Measurements from ENCODE around the gene VTN. TPM values are rescaled to one million over a fixed set of nuclear protein-coding genes. Genes with fewer than 3 reads are reported as not detected.

Gene VTN
- total RNA-seq, 1 donor from 2014 or later, result 2.7 TPM

DNA sequence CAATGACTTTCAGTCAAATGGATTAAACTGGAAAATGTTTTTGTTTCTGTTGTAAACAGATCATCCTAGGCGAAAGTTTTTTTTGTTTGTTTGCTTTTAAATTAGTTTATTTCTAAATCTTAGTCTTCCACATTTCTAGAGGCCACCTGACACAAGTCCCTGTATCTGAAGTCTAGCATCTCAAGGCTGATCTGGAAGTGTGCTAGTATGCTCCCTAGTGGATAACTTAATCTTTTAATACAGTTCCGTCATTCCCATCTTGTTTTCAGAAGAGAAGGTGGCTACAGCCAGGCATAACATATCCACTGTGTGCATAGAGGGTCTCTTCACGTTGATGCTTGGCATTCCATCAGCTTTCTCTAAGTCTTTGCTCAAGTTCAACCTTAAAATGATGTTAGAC, 42.4 kb downstream of the VTN start:
- Histone ChIP-seq H3K9me3 (no peaks in the 10 kb centered on the region), H3K36me3 (peaks cover 0 to 36% of the 10 kb centered on the region in 2 donors), H3K27ac (no peak overlapping the region), H3K27me3 (no peaks in the 10 kb centered on the region), H3K4me3 (no peak overlapping the region), H3K4me1 (no peaks in the 10 kb centered on the region)
- intact Hi-C loops (cut with DNase I), result no loop called here
- TF ChIP-seq POLR2A (IDR thresholded peaks at IDR 0.05) (no peak), POLR2AphosphoS5 (IDR thresholded peaks at IDR 0.05; ENCODE audit: insufficient read depth in 1 of 2, low read depth in 1 of 2) (no peak)
- DNase-seq (ENCODE audit: extremely low spot score in 2 of 2), result peak in 1 of 2 donors; percentile 8

DNA sequence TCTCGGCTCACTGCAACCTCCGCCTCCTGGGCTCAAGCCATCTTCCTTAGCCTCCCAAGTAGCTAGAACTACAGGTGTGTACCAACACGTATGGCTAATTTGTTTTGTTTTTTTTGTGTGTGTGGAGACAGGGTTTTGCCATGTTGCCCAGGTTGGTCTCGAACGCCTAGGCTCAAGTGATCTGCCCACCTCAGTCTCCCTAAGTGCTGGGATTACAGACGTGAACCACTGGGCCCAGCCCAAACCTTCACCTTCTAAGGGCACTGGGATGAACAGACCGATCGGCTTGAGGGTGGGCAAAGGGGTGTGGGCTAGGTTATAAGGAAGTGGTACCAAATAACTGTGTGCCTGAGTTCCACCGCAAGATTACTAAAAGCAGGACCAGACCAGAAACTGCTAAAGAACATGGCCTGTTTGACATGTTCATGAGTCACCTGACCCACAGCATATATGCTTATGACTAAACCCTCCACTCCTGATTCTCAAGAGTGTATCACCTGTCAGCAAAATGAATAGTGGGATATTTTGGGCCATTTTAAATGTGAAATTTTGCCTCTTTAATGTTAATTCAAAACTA, 43.0 kb downstream of the VTN start:
- intact Hi-C loops (cut with DNase I), result no loop called here
- H3K36me3 ChIP-seq, result peaks cover 0 to 36% of the 10 kb centered on the region in 2 donors
- no peak for TF ChIP-seq POLR2A (IDR thresholded peaks at IDR 0.05)
- TF ChIP-seq, protein P1, sequence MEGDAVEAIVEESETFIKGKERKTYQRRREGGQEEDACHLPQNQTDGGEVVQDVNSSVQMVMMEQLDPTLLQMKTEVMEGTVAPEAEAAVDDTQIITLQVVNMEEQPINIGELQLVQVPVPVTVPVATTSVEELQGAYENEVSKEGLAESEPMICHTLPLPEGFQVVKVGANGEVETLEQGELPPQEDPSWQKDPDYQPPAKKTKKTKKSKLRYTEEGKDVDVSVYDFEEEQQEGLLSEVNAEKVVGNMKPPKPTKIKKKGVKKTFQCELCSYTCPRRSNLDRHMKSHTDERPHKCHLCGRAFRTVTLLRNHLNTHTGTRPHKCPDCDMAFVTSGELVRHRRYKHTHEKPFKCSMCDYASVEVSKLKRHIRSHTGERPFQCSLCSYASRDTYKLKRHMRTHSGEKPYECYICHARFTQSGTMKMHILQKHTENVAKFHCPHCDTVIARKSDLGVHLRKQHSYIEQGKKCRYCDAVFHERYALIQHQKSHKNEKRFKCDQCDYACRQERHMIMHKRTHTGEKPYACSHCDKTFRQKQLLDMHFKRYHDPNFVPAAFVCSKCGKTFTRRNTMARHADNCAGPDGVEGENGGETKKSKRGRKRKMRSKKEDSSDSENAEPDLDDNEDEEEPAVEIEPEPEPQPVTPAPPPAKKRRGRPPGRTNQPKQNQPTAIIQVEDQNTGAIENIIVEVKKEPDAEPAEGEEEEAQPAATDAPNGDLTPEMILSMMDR (IDR thresholded peaks at IDR 0.05), result no peak
- TF ChIP-seq POLR2AphosphoS5 (IDR thresholded peaks at IDR 0.05; ENCODE audit: insufficient read depth in 1 of 2, low read depth in 1 of 2), result peak in 1 of 2 donors; percentile 17
- no peaks in the 10 kb centered on the region for H3K9me3 ChIP-seq
- H3K4me3 ChIP-seq, result no peak overlapping the region
- no peaks in the 10 kb centered on the region for H3K27me3 ChIP-seq
- peak; percentile 40 to 46 for DNase-seq (ENCODE audit: extremely low spot score in 2 of 2)
- H3K4me1 ChIP-seq, result no peaks in the 10 kb centered on the region
- no peak overlapping the region for H3K27ac ChIP-seq

DNA sequence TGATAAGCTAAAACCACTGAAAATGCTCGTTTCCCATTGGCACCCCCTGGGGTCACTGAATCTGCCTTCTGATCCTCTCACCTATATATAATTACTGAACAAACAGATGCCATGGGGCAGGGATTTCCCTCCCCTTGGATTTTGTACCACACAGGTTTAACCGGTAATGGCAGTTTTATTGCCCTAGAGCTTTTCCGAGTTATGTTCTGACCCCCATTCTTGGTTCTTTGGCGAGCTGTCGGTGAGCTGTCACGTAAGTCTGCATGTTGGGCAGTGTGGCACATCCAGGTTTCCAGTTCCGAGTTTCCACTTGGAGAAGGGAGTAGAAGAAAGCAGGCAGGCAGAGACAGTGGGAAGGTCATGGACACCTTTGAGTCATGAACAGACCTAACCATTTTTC, 44.0 kb downstream of the VTN start:
- Histone ChIP-seq H3K4me1 (no peaks in the 10 kb centered on the region), H3K4me3 (no peak overlapping the region), H3K27me3 (no peaks in the 10 kb centered on the region), H3K36me3 (peaks cover 0 to 27% of the 10 kb centered on the region in 2 donors), H3K9me3 (no peaks in the 10 kb centered on the region), H3K27ac (no peak overlapping the region)
- peak; percentile 28 to 49 for DNase-seq (ENCODE audit: extremely low spot score in 2 of 2)
- TF ChIP-seq, protein P1 (IDR thresholded peaks at IDR 0.05), result no peak
- TF ChIP-seq POLR2A (IDR thresholded peaks at IDR 0.05), result no peak
- TF ChIP-seq POLR2AphosphoS5 (IDR thresholded peaks at IDR 0.05; ENCODE audit: insufficient read depth in 1 of 2, low read depth in 1 of 2), result no peak
- intact Hi-C loops (cut with DNase I), result no loop called here

DNA sequence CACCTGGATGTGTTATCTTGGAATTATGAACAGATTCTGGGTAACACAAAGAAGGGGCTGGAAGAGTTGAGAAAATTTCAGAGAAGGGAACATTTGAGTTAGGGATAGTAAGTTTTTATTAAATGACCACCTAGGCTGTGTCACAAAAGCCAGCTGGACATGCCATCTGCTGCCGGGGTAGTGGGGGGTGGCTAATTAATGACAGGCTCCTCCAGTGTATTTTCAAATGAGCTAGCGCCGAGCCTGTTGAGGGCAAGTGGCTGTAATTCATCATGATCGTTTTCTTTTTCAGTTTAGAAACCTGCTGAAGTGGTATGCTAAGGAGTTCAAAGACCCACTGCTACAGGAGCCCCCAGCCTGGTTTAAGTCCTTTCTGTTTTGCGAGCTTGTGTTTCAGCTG, 44.9 kb downstream of the VTN start:
- H3K9me3 ChIP-seq, result no peaks in the 10 kb centered on the region
- intact Hi-C loops (cut with DNase I), result no loop called here
- peaks cover 1% of the 10 kb centered on the region for H3K4me1 ChIP-seq
- peak in 1 of 2 donors; percentile 42 for DNase-seq (ENCODE audit: extremely low spot score in 2 of 2)
- no peak overlapping the region for H3K27ac ChIP-seq
- no peaks in the 10 kb centered on the region for H3K27me3 ChIP-seq
- peaks cover 0 to 20% of the 10 kb centered on the region in 2 donors for H3K36me3 ChIP-seq
- H3K4me3 ChIP-seq, result no peak overlapping the region
- no peak for TF ChIP-seq POLR2A (IDR thresholded peaks at IDR 0.05)
- TF ChIP-seq, protein P1 (IDR thresholded peaks at IDR 0.05), result no peak
- no peak for TF ChIP-seq POLR2AphosphoS5 (IDR thresholded peaks at IDR 0.05; ENCODE audit: insufficient read depth in 1 of 2, low read depth in 1 of 2)

DNA sequence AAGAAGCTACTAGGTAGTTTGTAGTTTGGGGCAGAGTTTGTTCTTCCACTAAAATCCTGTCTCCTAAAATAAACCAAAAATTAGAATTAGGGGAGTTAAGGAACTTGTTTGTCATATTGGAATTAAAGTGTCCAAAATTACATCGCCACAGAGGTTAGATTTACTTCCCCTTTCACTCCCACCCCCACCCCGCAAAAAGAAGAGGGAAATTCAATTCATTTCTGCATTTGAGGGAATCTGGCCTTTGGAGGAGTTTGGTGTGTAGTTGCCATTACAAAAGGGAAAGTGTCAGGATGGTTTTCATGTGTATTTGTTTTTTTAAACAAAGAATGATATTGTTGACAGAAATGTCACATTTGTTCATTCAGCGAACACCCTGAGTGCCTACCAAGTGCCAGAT, 45.3 kb downstream of the VTN start:
- Histone ChIP-seq H3K9me3 (no peaks in the 10 kb centered on the region), H3K27me3 (no peaks in the 10 kb centered on the region), H3K27ac (no peak overlapping the region), H3K4me1 (peaks cover 6% of the 10 kb centered on the region), H3K36me3 (peaks cover 0 to 20% of the 10 kb centered on the region in 2 donors), H3K4me3 (no peak overlapping the region)
- no peak for DNase-seq (ENCODE audit: extremely low spot score in 2 of 2)
- TF ChIP-seq, protein P1 (IDR thresholded peaks at IDR 0.05), result no peak
- TF ChIP-seq POLR2AphosphoS5 (IDR thresholded peaks at IDR 0.05; ENCODE audit: insufficient read depth in 1 of 2, low read depth in 1 of 2) (no peak), POLR2A (IDR thresholded peaks at IDR 0.05) (no peak)
- intact Hi-C loops (cut with DNase I), result no loop called here

Measured in vagina (tissue), 2 donors.